IMR-90 (cell line): Measurements from ENCODE around the gene FUT7. TPM values are rescaled to one million over a fixed set of nuclear protein-coding genes. Genes with fewer than 3 reads are reported as not detected.

ENCODE experiments used
- ATAC-seq: fragments of 200-7000 bp; cut with Tn5 transposase; 2 replicates; pipeline ENCODE4 v1.9.1; 2020; ENCODE audit warnings: low read depth, mild to moderate bottlenecking, moderate library complexity
- BruUV-seq: library from RNA; stranded (reverse); fragments of 400-500 nt; replicated peaks from 2 replicates; lab custom pipeline; 2021; lab: Mats Ljungman, UMichigan
- CTCF ChIA-PET: fragments of 300-600 bp; formaldehyde crosslinking; extraction: SDS; loops from one replicate; lab custom pipeline; 2021; ENCODE audit warnings: antibody characterized with exemption; lab: Yijun Ruan, JAX
- POLR2A ChIA-PET: fragments of 300-600 bp; sonication (Branson Sonifier 250); formaldehyde crosslinking; loops from one replicate; lab custom pipeline; 2022; ENCODE audit warnings: antibody characterized with exemption; ENCODE audit not compliant: unreplicated experiment; lab: Charles Lee
- DNase-seq: peaks from one replicate; pipeline ENCODE4 v3.0.0; 2013
- H2AFZ ChIP-seq: replicated peaks from 2 replicates; pipeline ENCODE3; 2013; ENCODE audit warnings: low read length, mild to moderate bottlenecking; ENCODE audit not compliant: poor library complexity
- H2AK5ac ChIP-seq: 2 replicates; pipeline ENCODE4 v1.6.1; 2013; ENCODE audit warnings: low read depth, low read length, inconsistent platforms
- H2AK9ac ChIP-seq: replicated peaks from 2 replicates; pipeline ENCODE3; 2013; ENCODE audit warnings: mild to moderate bottlenecking, low read depth, low read length, moderate library complexity; ENCODE audit not compliant: poor library complexity
- H2BK120ac ChIP-seq: 2 replicates; pipeline ENCODE4 v1.6.1; 2013; ENCODE audit warnings: low read depth, low read length, inconsistent platforms
- H2BK15ac ChIP-seq: 3 replicates; pipeline ENCODE4 v1.6.1; 2013; ENCODE audit warnings: low read depth, low read length, inconsistent platforms
- H2BK20ac ChIP-seq: 2 replicates; pipeline ENCODE4 v1.6.1; 2013; ENCODE audit warnings: low read depth, mild to moderate bottlenecking, inconsistent platforms, low read length, moderate library complexity
- H2BK5ac ChIP-seq: 2 replicates; pipeline ENCODE4 v1.6.1; 2013; ENCODE audit warnings: mild to moderate bottlenecking, low read depth, low read length, inconsistent platforms; ENCODE audit not compliant: poor library complexity, severe bottlenecking
- H3K14ac ChIP-seq: replicated peaks from 2 replicates; pipeline ENCODE4 v1.6.1; 2013; ENCODE audit warnings: low read depth, low read length, inconsistent platforms
- H3K18ac ChIP-seq: 2 replicates; pipeline ENCODE4 v1.6.1; 2013; ENCODE audit warnings: low read depth, low read length, control low read depth
- H3K23ac ChIP-seq: 2 replicates; pipeline ENCODE4 v1.6.1; 2013; ENCODE audit warnings: low read depth, low read length, inconsistent platforms
- H3K27ac ChIP-seq: 2 replicates; pipeline ENCODE4 v1.5.1; 2013; ENCODE audit warnings: mild to moderate bottlenecking, control low read depth, low read length; ENCODE audit not compliant: insufficient read depth
- H3K27me3 ChIP-seq: 2 replicates; pipeline ENCODE4 v1.6.1; 2013; ENCODE audit warnings: low read length; ENCODE audit not compliant: control insufficient read depth, insufficient read depth
- H3K36me3 ChIP-seq: 2 replicates; pipeline ENCODE4 v1.6.1; 2013; ENCODE audit warnings: low read length, mixed read lengths; ENCODE audit not compliant: control insufficient read depth, insufficient read depth
- H3K4ac ChIP-seq: 2 replicates; pipeline ENCODE4 v1.6.1; 2013; ENCODE audit warnings: low read depth, low read length, inconsistent platforms
- H3K4me1 ChIP-seq: 2 replicates; pipeline ENCODE4 v1.6.1; 2013; ENCODE audit warnings: low read length, mixed read lengths; ENCODE audit not compliant: control insufficient read depth, insufficient read depth
- H3K4me2 ChIP-seq: 2 replicates; pipeline ENCODE4 v1.6.1; 2013; ENCODE audit warnings: low read depth, mild to moderate bottlenecking, control low read depth, low read length, moderate library complexity
- H3K4me3 ChIP-seq: 2 replicates; pipeline ENCODE4 v1.5.1; 2013; ENCODE audit warnings: low read depth, mild to moderate bottlenecking, control low read depth, low read length, moderate library complexity; ENCODE audit not compliant: insufficient read depth
- H3K56ac ChIP-seq: 2 replicates; pipeline ENCODE4 v1.6.1; 2013; ENCODE audit warnings: low read length, inconsistent platforms; ENCODE audit not compliant: insufficient read depth; ENCODE audit errors: extremely low read depth
- H3K79me1 ChIP-seq, 2 experiments: 2 replicates each; pipeline ENCODE4 v1.6.1; 2013; ENCODE audit warnings: low read length in 2 of 2, inconsistent platforms in 1 of 2, low read depth in 1 of 2
- H3K9ac ChIP-seq: 2 replicates; pipeline ENCODE4 v1.6.1; 2013; ENCODE audit warnings: low read depth, low read length, control low read depth
- H3K9me1 ChIP-seq: 2 replicates; pipeline ENCODE4 v1.6.1; 2013; ENCODE audit warnings: low read length, inconsistent platforms; ENCODE audit not compliant: insufficient read depth
- H3K9me3 ChIP-seq: 2 replicates; pipeline ENCODE4 v1.6.1; 2013; ENCODE audit warnings: low read length; ENCODE audit not compliant: control insufficient read depth, insufficient read depth
- H4K20me1 ChIP-seq: 2 replicates; pipeline ENCODE4 v1.6.1; 2013; ENCODE audit warnings: low read length, inconsistent platforms; ENCODE audit not compliant: insufficient read depth
- H4K5ac ChIP-seq: 2 replicates; pipeline ENCODE4 v1.6.1; 2013; ENCODE audit warnings: mild to moderate bottlenecking, low read depth, low read length, control low read depth
- H4K8ac ChIP-seq, 2 experiments: 2 replicates each; pipeline ENCODE4 v1.6.1; 2013; ENCODE audit warnings: low read depth in 2 of 2, low read length in 2 of 2, control low read depth in 1 of 2, inconsistent platforms in 1 of 2
- H4K91ac ChIP-seq: 2 replicates; pipeline ENCODE4 v1.6.1; 2013; ENCODE audit warnings: low read depth, low read length, inconsistent platforms; ENCODE audit not compliant: insufficient read depth
- BHLHE40 ChIP-seq: fragments of 150-350 bp; IDR thresholded peaks from 2 replicates; pipeline ENCODE4 v1.6.1; 2016; ENCODE audit warnings: mild to moderate bottlenecking, low read depth, low read length
- CEBPB ChIP-seq: IDR thresholded peaks from 2 replicates; pipeline ENCODE4 v1.6.1; 2012; ENCODE audit warnings: low read depth, low read length, improper control_type of control experiment
- CHD1 ChIP-seq: IDR thresholded peaks from 2 replicates; pipeline ENCODE4 v1.6.1; 2012; ENCODE audit warnings: low read depth, low read length, improper control_type of control experiment
- CTCF ChIP-seq: conservative IDR thresholded peaks from 2 replicates; pipeline ENCODE4 v1.5.1; 2012; ENCODE audit warnings: mild to moderate bottlenecking, low read depth, low read length, improper control_type of control experiment
- FOS ChIP-seq: fragments of 150-350 bp; IDR thresholded peaks from 2 replicates; pipeline ENCODE4 v1.6.1; 2016; ENCODE audit warnings: low read depth, low read length
- MAFK ChIP-seq: IDR thresholded peaks from 2 replicates; pipeline ENCODE4 v1.6.1; 2012; ENCODE audit warnings: low read depth, low read length, improper control_type of control experiment
- MAZ ChIP-seq: IDR thresholded peaks from 2 replicates; pipeline ENCODE4 v1.6.1; 2012; ENCODE audit warnings: low read depth, mild to moderate bottlenecking, low read length, improper control_type of control experiment, moderate library complexity, borderline replicate concordance
- MXI1 ChIP-seq: IDR thresholded peaks from 2 replicates; pipeline ENCODE4 v1.6.1; 2012; ENCODE audit warnings: low read depth, mild to moderate bottlenecking, low read length, moderate library complexity, borderline replicate concordance
- NFE2L2 ChIP-seq: fragments of 150-350 bp; IDR thresholded peaks from 2 replicates; pipeline ENCODE4 v1.6.1; 2016; ENCODE audit warnings: low read depth, mild to moderate bottlenecking, low read length
- POLR2A ChIP-seq: IDR thresholded peaks from 2 replicates; pipeline ENCODE4 v1.6.1; 2012; ENCODE audit warnings: mild to moderate bottlenecking, low read depth, low read length
- RAD21 ChIP-seq: IDR thresholded peaks from 2 replicates; pipeline ENCODE4 v1.6.1; 2012; ENCODE audit warnings: low read length, improper control_type of control experiment
- RCOR1 ChIP-seq: IDR thresholded peaks from 2 replicates; pipeline ENCODE4 v1.6.1; 2012; ENCODE audit warnings: mild to moderate bottlenecking, low read length, improper control_type of control experiment; ENCODE audit not compliant: insufficient replicate concordance
- RFX5 ChIP-seq: IDR thresholded peaks from 2 replicates; pipeline ENCODE4 v1.8.0; 2012; ENCODE audit warnings: low read depth, mild to moderate bottlenecking, low read length, moderate library complexity
- SMC3 ChIP-seq: fragments of 150-350 bp; IDR thresholded peaks from 2 replicates; pipeline ENCODE4 v1.6.1; 2016; ENCODE audit warnings: low read depth, mild to moderate bottlenecking, antibody characterized with exemption, low read length, moderate library complexity
- WGBS, 2 experiments: methylation state at CpG; one replicate each; pipeline versions ENCODE4 v1.1.5 to v1.1.7; 2013; ENCODE audit warnings: missing lambda C conversion rate in 2 of 2; ENCODE audit not compliant: insufficient read length in 1 of 2; ENCODE audit errors: extremely low coverage in 2 of 2; 5-methylcytosine and 5-hydroxymethylcytosine counted together
- dilution Hi-C: fragments of 300-500 bp; cut with HindIII; formaldehyde crosslinking; loops from one replicate; pipeline ENCODE4 v1.14.3; 2018; ENCODE audit warnings: low sequenced_read_pairs; ENCODE audit not compliant: unreplicated experiment
- in situ Hi-C: fragments of 300-500 bp; cut with MboI; formaldehyde crosslinking; loops from 3 replicates; pipeline ENCODE4 v1.14.3; 2019; ENCODE audit warnings: low sequenced_read_pairs, inconsistent platforms, mixed read lengths
- intact Hi-C: fragments of 100-400 bp; cut with micrococcal nuclease; formaldehyde crosslinking; loops from 2 replicates; pipeline ENCODE4 v1.10.0; 2022
- polyA plus RNA-seq, 3 experiments: library from polyadenylated mRNA; depleted of rRNA; stranded (reverse); fragments of >200 nt; gene quantifications; 2 replicates each; pipeline ENCODE4 v1.2.3, GENCODE V29; 2012; ENCODE audit warnings: low replicate concordance in 1 of 3
- total RNA-seq: library from RNA; depleted of rRNA; stranded (reverse); fragments of >200 nt; gene quantifications from 2 replicates; pipeline ENCODE4 v1.2.3, GENCODE V29; 2012
- TF ChIP-seq, protein P1 (sequence below): fragments of 150-350 bp; IDR thresholded peaks from 2 replicates; pipeline ENCODE4 v1.6.1; 2016; ENCODE audit warnings: low read depth, mild to moderate bottlenecking, low read length, moderate library complexity, borderline replicate concordance
- TF ChIP-seq, protein P2 (sequence below): fragments of 150-350 bp; IDR thresholded peaks from 2 replicates; pipeline ENCODE4 v1.6.1; 2017; ENCODE audit warnings: mild to moderate bottlenecking, antibody characterized with exemption, low read length, low read depth

Gene FUT7
- total and polyA plus RNA-seq, 2 of the 4 experiments (the other 2 are of a cell fraction): not detected

DNA sequence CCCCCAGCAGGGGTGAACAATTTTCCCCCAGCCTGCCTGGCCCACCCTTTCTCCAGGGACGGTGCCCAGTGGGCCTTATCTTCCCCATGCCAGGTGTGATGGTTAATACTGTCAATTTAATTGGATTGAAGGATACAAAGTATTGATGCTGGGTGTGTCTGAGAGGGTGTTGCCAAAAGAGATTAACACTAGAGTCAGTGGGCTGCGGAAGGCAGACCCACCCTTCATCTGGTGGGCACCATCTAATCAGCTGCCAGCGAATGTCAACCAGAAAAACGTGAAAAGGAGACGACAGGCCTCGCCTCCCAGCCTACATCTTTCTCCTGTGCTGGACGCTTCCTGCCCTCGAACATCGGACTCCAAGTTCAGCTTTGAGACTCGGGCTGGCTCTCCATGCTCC lies 5.6 kb upstream of the FUT7 start:
- TF ChIP-seq FOS: no peak
- no peak for TF ChIP-seq MAFK
- TF ChIP-seq, protein P1, sequence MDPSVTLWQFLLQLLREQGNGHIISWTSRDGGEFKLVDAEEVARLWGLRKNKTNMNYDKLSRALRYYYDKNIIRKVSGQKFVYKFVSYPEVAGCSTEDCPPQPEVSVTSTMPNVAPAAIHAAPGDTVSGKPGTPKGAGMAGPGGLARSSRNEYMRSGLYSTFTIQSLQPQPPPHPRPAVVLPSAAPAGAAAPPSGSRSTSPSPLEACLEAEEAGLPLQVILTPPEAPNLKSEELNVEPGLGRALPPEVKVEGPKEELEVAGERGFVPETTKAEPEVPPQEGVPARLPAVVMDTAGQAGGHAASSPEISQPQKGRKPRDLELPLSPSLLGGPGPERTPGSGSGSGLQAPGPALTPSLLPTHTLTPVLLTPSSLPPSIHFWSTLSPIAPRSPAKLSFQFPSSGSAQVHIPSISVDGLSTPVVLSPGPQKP: no peak
- TF ChIP-seq SMC3: no peak
- no peak for TF ChIP-seq CTCF
- TF ChIP-seq, protein P2, sequence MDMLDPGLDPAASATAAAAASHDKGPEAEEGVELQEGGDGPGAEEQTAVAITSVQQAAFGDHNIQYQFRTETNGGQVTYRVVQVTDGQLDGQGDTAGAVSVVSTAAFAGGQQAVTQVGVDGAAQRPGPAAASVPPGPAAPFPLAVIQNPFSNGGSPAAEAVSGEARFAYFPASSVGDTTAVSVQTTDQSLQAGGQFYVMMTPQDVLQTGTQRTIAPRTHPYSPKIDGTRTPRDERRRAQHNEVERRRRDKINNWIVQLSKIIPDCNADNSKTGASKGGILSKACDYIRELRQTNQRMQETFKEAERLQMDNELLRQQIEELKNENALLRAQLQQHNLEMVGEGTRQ: no peak
- no peak for TF ChIP-seq RFX5
- no peak for TF ChIP-seq CEBPB
- no peak for TF ChIP-seq MXI1
- no peak for TF ChIP-seq MAZ
- TF ChIP-seq RAD21: no peak
- no peak for TF ChIP-seq CHD1
- no peak for TF ChIP-seq NFE2L2
- no peak for TF ChIP-seq BHLHE40
- TF ChIP-seq RCOR1: no peak
- TF ChIP-seq POLR2A: no peak
- H3K36me3 ChIP-seq: peaks cover 17% of the 10 kb centered on the region
- no peak overlapping the region for H3K18ac ChIP-seq
- no peak overlapping the region for H3K27ac ChIP-seq
- DNase-seq: no peak
- no peak overlapping the region for H4K91ac ChIP-seq
- no peaks in the 10 kb centered on the region for H3K9me3 ChIP-seq
- no peak overlapping the region for H2BK20ac ChIP-seq
- no peak overlapping the region for H3K23ac ChIP-seq
- H2AK5ac ChIP-seq: no peak overlapping the region
- 60% methylated on average over 1 of the region's 10 CpGs; no CpG with 5 or more reads in 1 of the 2 experiments for WGBS, 2 experiments
- no peak overlapping the region for H3K4me3 ChIP-seq
- H3K4me1 ChIP-seq: no peaks in the 10 kb centered on the region
- no peak overlapping the region for H3K14ac ChIP-seq
- no peak overlapping the region for H2BK15ac ChIP-seq
- in situ Hi-C loops: loop anchor here (10.0 kb wide), 1 partner anchor 253 kb away; no protein-coding TSS in a partner anchor
- H3K4ac ChIP-seq: no peak overlapping the region
- no peak overlapping the region for H2BK120ac ChIP-seq
- H2AK9ac ChIP-seq: no peak overlapping the region
- H3K27me3 ChIP-seq: peaks cover 2% of the 10 kb centered on the region; the same call in 1 of the 2 replicates
- H2BK5ac ChIP-seq: no peak overlapping the region
- no peak overlapping the region for H3K56ac ChIP-seq
- H3K79me1 ChIP-seq: no peaks in the 10 kb centered on the region
- ChIA-PET POLR2A (no interaction called here), CTCF (interaction anchor here (0.6 kb wide), 1 partner anchor 202 kb away, joined by 3 read pairs; no protein-coding TSS in a partner anchor)
- H2AFZ ChIP-seq: no peak overlapping the region
- no peak overlapping the region for H3K9ac ChIP-seq
- no peak overlapping the region for H4K8ac ChIP-seq
- peaks cover 7% of the 10 kb centered on the region; the same call in 1 of the 2 replicates for H4K20me1 ChIP-seq
- H3K9me1 ChIP-seq: no peaks in the 10 kb centered on the region
- no peak overlapping the region for H4K5ac ChIP-seq
- no TSS peak for BruUV-seq
- dilution Hi-C loops: no loop called here
- H3K4me2 ChIP-seq: no peak overlapping the region
- intact Hi-C loops: no loop called here
- ATAC-seq: no peak
